ENCODE results near the gene RASSF4.

RASSF4 gene

DNA sequence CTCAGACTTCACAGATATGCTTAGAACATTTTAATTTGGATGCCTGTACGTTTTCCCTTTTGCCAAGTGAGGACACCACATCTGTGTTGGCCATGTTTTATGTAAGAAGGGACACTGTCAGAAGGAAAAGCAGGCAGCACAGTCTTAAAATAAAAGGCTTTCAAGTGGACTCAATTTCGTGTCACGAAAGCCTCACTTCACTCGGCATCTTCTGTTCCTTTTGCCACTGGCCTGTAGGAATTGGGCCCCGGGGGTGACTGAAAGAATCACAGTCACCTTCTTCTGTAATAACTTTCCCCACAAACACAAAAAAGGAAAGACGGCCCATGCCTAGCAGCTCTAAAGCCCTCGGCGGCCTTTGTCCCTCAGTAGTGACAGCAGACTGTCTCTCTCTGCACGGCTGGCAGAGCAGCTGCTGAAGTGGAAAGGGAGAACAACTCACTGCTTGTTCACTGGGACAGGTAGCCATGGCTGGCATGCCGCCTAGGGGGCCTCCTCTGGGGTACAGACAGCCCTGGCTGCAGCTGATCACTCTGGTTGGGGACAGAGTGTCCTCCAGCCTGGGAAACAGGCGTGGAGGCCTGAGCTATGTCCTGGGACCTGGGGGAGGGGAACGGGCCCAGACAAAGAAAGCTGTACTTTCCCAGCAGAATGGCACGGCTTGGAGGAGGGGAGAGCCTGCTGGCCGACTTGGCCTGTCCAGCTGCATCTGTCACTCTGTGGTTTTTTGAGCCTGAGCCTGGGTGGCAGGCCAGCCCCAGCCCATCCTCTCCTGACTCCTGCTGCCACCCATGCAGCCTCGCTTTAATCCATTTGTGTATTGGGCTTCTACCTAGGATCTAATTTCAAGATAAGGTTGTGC, 4.4 kb downstream of the RASSF4 start:
- DNase-seq = no peak

DNA sequence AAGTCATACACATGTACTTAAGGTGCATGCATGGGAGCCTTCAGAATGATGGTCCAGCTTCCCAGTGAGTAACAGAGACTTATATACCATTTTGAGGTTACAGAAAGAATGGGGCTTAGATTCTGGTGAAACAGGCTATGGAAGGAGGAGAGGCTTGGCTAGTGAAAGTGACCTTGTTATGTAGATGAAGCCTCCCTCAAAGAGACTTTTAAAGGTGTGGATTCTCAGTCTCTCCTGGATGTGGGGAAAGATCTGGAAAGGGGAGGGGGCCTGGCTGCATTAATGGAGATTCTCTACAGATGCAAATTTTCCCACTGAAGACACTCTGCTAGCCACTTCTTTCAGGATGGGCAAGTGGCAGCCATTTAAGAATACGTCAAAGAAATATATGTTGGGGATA, 5.5 kb downstream of the RASSF4 start:
- no peak for DNase-seq

GRCh38 chr10:44965651-44966097, 6.1 kb downstream of the RASSF4 start:
- peak in 1 of 2 experiments; percentile 3 for DNase-seq

DNA sequence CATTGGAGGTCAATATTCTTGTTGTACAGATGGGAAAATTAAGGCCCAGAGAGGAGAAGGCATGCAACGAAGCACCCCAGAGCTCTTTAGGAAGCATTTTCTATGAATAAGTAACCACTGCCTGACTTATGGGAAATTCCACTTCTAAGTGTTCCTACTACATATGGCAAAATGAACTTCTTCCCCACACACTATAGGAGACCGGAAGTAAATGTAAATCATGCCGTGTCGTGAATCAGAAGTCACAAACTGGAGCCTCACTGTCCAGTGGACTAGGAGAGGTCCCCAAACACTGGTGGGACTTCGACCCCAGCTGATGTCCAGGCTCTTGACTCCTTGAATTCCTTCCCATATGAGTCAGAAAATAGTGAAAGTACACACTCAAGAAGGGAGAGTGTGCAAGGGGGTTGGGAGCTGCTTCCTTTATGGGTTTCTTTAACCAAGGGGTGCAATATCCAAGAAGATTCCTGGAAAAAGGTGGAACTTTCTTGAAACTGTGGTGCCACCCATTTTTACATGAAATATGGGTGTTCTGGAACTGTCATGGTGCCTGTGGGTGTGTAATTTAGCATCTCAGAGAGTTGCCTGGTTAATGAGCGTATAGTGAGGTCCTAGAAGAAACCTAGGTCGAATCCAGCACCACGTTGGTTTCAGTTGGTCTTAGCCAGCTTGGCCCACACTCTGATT, 6.7 kb downstream of the RASSF4 start:
- DNase-seq = peak in 1 of 2 experiments; percentile 4

- DNase-seq = no peak
Measured at GRCh38 chr10:44966816-44967509, 7.4 kb downstream of the RASSF4 start.

- DNase-seq = no peak
Measured at GRCh38 chr10:44967616-44968015, 8.0 kb downstream of the RASSF4 start.

DNA sequence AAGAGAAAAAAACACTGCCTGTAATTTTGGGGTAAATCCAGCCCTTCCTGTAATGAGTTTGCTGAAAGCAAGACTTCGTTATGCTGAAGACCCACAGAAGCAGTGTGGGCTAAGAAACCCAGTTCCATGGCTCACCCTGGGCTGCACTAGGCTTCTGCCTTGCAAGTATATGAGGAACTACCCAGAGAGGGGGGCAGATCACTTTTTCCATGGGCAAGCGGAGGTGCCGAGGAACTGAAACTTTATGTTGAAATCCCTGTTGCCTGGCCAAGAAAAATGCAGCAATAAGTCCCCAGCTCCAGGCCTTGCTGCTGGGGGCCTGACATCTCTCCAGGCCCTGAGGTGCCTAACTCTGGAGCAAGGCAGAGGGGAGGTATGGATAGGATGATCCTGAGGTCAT, 8.5 kb downstream of the RASSF4 start:
- DNase-seq = no peak

GRCh38 chr10:44968500-44969400, 9.1 kb downstream of the RASSF4 start:
- DNase-seq = no peak

DNA sequence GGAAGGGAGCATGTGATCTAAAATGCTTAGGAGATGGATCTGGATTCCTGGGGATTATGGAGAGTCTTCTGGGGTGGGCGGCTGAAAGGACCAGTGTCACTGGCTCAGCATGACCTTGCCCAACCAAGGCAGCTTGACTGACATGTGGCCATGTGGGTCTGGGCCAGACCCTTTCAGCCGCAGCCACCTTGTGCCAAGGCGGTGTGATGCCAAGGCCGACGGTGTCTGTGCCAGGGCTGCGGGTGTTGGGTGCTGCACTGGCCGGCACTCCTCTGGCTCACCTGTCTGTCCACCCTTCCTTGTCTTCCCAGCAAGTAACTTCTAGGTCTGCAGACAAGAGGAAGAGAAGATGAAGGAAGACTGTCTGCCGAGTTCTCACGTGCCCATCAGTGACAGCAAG, 10.3 kb downstream of the RASSF4 start:
- no peak for DNase-seq

- no peak for DNase-seq
Measured at GRCh38 chr10:44970812-44971395, 11.3 kb downstream of the RASSF4 start.

DNA sequence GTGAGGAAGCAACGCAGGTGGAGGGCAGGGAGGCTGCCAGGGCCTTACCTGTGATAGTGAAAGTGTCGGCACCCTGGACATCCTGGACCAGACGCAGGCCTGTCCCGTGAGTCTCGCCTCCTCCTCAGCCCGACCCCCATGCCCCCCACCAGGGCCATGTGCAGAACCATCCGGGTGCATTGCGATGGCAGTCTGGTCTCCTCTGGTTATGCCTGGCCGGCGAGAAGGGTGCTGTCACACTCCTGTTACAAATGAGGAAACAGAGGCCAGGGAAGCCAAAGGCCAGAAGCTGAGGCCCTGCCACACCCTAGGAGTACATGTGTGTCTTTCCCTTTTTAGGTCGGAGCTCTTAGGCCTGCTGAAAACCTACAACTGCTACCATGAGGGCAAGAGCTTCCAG, 11.8 kb downstream of the RASSF4 start:
- DNase-seq = no peak

DNA sequence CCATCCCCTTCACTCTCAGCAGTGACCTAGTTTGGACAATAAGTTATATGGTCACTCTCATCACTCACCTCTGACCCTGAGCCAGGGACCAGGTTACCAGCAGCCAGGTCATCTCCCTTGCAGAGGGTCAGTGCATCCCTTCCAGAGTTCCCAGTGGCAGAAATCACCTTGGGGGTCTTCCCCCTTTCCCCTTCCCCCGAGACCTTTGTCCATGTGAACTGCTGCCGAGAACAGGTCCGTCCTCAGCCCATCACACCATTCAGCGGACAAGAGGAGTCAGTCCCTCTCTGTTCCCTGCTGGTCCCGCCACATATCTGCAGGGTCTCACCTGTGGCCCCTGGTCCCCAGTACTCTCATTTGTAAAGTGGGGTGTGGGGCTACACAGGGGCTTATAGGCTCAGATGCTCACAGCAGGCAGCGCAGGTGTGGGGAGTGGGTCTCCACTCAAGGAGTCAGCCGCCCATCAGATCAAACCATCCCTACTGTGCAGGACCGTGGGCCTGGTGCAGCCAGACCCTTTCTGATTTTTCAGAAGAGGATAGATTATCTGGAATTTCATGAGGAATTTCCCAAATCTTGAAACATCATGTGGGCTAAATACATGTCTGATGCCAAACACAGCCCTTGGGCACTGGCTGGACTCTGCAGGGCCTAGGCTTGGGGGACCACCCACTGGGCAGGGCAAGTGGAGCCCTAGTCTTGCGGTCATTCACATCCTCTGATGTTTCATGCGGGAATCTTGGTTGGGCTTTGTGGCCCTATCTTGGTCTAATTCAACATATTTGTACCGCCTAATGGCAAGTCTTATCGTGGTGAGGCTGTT, 12.5 kb downstream of the RASSF4 start:
- no peak for DNase-seq

GRCh38 chr10:44972874-44973306, 13.3 kb downstream of the RASSF4 start:
- DNase-seq = no peak

DNA sequence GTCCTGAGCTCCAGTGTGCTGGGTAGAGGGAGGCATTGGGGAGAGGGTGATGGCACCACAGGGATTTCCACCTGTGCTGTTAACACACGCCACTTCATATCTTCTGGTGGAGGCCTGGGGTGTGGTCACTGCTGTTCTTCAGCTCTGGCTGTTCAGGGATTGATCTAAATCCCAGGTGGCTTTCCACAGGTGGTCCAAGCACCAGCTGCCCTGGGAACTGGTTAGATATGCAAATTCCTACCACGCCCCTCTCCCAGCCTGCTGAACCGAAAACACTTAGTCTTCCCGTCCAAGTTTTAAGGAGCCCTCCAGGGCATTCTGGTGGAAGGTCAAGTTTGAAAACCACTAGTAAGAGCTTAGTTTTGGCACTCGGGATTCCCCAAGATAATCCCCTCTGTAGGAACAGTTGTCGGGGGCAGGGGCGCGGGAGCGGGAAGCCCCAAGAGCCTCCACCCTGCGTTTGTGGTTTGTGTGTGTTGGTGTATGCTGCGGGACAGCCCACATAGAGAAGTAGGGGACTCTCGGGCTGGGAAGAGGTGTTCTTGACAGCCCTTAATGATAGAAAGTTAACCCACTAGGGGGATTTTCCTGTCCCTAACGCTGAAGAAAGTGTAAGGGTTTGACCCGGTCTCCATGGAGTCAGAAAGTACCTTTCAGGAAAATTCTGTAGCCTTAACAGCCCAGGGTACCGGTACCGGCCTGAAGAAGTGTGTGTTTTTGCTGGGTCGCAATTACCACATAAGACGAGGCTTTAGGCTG, 13.9 kb downstream of the RASSF4 start:
- DNase-seq = no peak

DNA sequence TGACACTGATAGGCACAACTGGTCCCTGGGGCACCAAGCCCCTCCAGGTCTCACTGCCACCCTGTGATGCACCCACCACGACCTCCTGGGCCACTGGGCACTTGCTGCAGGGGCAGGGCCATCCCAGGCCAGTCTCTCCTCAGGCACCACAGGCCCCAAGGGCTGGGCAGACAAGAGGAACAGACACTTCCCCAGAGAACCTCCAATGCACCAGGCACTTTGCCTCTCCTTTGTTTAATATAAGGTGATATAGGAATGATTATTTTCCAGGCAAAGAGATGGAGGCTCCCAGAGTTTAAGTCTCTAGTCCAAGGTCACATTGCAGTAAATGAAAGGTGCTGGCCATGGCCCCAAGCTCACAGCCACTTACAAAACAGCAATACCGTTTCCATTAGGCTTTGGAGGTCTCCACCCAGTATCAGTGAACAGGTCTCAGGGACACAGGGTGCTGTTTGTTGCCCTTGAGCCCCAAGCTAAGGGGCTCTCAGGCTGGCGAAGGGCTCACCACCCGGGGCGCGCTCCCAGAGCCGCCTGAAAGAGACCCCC, 14.6 kb downstream of the RASSF4 start:
- no peak for DNase-seq

DNA sequence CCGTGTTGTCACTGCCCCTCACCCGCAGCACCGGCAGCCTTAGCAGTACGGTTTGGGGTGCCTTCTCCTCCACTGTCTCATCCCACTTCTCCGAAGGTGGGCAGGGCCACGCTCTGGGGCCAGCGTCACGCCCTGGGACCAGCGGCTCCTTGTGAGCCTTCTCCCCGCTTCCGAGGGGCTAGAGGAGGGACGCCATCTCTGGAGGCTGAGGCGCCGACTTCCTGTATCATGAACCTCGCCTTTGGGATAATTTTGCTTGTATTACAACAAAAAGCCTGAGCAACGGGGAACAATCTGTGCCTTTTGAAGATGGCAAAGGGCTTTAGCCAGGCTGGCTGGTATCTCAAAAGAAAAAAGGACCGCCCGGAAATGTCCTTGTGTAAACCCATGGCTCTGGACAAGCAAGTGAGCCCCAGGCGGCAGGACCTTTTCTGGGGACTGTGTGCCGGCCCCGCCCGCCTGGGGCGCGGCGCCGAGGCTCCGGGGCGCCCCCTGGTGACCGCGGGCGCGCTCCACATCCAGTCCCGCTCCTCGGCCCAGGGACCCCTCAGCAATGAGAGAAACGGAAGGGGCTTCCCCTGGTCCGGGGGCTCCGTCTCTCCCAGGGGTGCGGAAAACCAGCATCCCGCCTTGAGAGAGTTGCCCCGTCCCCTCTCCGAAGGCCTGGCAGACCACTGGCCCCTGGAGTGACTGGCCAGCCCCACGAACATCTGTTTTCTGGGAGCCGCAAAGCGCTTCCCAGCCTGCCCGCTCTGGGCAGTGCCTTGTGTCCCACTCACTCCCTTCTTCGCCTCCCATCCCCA, 15.2 kb downstream of the RASSF4 start:
- DNase-seq = peak; percentile 67 to 70

GRCh38 chr10:44975431-44976331, 16.1 kb downstream of the RASSF4 start:
- peak in 1 of 2 experiments; percentile 30 for DNase-seq
